ENCODE data around the gene GSTM3. TPM values are rescaled to one million over a fixed set of nuclear protein-coding genes. Genes with fewer than 3 reads are reported as not detected.

Gene GSTM3
- total RNA-seq, 1 experiment from 2014 or later, result 67.9 TPM

DNA sequence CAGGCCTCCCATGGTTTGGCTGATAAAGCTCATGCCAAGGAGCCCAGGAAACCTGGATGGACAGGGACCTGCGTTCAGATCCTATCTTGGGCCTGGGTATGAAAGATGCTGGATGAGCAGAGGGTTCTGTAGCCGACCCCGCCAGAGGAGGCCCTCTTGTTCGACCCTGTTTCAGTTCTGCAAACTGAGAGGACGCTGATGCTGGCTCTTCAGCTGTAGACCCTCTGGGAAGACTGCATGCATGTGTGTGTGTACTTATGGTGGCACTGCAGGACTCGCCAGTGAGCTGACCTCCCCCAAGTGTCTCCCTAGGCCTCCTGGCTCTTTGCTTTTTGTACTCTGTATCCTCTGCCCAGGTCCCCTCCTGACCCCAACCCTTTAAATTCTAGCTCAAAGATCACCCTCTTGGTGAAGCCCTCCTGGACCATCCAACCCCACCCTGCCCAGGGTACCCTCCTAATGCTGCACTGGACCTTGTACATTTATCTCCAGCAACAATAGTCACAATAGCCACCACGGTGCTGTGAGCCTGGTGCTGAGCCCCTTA is 21.3 kb upstream of the GSTM3 start:
- TF ChIP-seq, protein P1, sequence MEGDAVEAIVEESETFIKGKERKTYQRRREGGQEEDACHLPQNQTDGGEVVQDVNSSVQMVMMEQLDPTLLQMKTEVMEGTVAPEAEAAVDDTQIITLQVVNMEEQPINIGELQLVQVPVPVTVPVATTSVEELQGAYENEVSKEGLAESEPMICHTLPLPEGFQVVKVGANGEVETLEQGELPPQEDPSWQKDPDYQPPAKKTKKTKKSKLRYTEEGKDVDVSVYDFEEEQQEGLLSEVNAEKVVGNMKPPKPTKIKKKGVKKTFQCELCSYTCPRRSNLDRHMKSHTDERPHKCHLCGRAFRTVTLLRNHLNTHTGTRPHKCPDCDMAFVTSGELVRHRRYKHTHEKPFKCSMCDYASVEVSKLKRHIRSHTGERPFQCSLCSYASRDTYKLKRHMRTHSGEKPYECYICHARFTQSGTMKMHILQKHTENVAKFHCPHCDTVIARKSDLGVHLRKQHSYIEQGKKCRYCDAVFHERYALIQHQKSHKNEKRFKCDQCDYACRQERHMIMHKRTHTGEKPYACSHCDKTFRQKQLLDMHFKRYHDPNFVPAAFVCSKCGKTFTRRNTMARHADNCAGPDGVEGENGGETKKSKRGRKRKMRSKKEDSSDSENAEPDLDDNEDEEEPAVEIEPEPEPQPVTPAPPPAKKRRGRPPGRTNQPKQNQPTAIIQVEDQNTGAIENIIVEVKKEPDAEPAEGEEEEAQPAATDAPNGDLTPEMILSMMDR (IDR thresholded peaks at IDR 0.05; ENCODE audit: unreplicated experiment), result no peak
- intact Hi-C loops (cut with micrococcal nuclease; ENCODE audit: unreplicated experiment), result no loop called here
- Mint-ChIP-seq H3K36me3 (ENCODE audit: insufficient read depth, unreplicated experiment) (peaks cover 22% of the 10 kb centered on the region), H3K9me3 (ENCODE audit: low read depth, unreplicated experiment) (no peaks in the 10 kb centered on the region), H3K27me3 (ENCODE audit: unreplicated experiment) (no peaks in the 10 kb centered on the region), H3K27ac (ENCODE audit: unreplicated experiment) (peak overlapping the region; percentile 82), H3K4me3 (ENCODE audit: low read depth, unreplicated experiment) (peak overlapping the region; percentile 72), H3K4me1 (ENCODE audit: low read depth, unreplicated experiment) (peaks cover 20% of the 10 kb centered on the region)
- DNase-seq, result no peak
- CTCF ChIA-PET, result no interaction called here
- BruUV-seq (replicated peaks), result no TSS peak

DNA sequence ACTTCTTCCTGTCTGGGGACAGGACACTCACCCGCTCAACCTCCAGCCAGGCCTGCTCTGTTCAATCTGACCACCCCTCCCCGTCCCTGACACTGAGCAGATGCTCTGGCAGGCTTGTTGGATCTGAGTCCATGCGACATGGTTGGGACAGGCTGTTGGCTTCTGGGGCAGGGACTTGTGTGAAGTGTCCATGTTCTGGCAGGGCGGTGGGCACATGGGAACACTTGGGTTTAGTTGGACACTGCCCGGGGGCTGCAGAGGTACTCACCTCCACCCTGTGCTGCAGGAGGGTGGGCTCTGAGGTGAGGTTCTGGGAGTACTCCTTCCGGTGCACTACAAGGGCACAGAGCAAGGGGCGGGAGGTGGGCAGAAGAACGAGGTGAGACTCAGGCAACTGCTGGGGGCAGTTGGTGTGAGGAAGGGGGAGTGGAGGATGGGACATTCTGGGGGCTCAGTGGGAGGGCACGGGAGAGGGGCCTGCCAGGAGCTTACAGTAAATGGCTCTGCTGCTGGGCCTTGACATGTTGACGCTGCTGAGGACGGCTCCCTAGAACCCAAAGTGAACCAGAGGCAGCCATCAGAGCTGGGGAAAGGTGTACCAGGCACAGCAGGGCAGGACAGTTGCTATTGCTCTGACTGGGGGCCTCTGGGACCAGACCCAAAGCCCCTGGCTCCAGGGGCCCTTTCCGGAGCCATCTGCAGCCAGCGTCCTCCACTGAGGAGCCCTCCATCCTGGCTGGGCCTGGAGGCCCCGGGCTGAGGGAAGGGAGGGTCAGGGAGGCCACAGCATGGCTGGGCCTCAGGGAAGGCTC is 20.6 kb upstream of the GSTM3 start:
- H3K4me1 Mint-ChIP-seq (ENCODE audit: low read depth, unreplicated experiment), result peaks cover 20% of the 10 kb centered on the region
- no peaks in the 10 kb centered on the region for H3K9me3 Mint-ChIP-seq (ENCODE audit: low read depth, unreplicated experiment)
- peaks cover 22% of the 10 kb centered on the region for H3K36me3 Mint-ChIP-seq (ENCODE audit: insufficient read depth, unreplicated experiment)
- TF ChIP-seq, protein P1 (IDR thresholded peaks at IDR 0.05; ENCODE audit: unreplicated experiment), result no peak
- no TSS peak for BruUV-seq (replicated peaks)
- H3K27ac Mint-ChIP-seq (ENCODE audit: unreplicated experiment), result no peak overlapping the region
- DNase-seq, result no peak
- CTCF ChIA-PET, result no interaction called here
- no peak overlapping the region for H3K4me3 Mint-ChIP-seq (ENCODE audit: low read depth, unreplicated experiment)
- intact Hi-C loops (cut with micrococcal nuclease; ENCODE audit: unreplicated experiment), result no loop called here
- no peaks in the 10 kb centered on the region for H3K27me3 Mint-ChIP-seq (ENCODE audit: unreplicated experiment)

DNA sequence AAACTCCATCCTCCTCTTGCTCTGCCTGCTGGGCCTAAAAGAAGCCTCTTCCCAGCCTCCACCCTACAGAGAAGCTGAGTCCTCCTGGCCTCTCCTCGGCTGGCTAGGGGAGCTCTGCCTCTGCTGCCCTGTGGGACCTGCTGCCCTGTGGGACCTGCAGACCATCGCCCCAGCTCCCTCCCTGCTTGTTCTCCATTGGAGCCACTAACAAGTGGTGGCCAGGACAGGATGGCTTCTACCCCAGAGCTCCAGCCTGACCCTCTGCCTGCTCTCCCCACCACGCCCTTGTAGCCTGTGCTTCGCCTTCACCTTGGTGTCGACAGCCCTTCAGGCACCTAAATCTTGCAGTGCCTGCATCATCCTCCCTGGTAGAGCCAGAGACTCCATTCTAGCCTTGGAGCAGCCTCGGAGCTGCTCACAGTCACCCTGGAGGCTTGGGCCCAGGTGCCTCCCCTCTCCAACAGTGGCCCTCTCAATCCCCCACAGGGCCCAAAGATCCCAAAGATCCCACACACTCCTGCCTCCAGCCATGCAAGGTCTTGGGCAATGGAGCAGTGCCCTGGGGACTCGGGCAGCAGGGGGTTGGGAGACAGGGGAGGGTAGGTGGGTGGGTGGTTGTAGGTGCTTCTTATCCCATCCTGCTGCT is 19.9 kb upstream of the GSTM3 start:
- no peak overlapping the region for H3K27ac Mint-ChIP-seq (ENCODE audit: unreplicated experiment)

DNA sequence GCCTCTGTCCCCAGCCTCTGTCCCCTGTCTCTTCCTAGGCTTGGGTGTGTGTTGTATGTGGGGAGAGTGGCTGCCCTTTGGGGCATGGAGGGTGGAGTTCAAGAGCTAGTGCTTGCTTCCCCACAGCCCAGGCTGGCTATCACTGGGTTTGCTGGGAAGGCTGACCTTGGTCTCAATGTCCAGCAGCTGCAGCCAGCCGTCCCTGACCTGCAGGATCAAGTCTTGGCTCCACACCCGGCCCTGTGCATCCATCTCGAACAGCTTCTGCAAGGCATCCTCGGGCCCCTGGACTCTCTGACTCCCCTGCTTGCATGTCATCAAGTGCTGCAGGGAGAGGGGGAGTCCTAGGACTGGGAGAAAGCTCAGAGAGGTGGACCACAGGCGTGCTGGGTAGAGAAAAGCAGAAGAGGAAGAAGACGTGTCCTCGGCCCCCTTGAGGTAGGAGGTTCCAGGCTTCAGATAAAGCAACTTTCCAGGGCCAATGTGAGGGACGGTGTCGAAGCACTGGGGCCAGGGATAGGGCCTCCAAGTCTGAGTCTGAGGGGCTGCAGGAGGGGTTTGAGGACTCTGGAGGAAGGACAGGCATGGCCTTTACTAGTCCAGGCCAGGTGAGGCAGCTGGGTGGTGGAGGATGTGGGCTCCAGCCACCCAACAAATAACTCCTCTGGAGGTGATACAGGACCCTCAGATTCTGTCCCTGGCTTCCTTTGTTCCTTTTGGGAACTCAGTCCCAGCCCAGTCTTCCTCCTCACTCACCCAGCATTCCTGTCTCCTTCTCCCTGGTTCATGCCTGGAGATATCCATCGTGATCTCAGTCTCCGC is 18.9 kb upstream of the GSTM3 start:
- Mint-ChIP-seq H3K27ac (ENCODE audit: unreplicated experiment) (no peak overlapping the region), H3K9me3 (ENCODE audit: low read depth, unreplicated experiment) (no peaks in the 10 kb centered on the region), H3K4me3 (ENCODE audit: low read depth, unreplicated experiment) (no peak overlapping the region), H3K27me3 (ENCODE audit: unreplicated experiment) (no peaks in the 10 kb centered on the region), H3K36me3 (ENCODE audit: insufficient read depth, unreplicated experiment) (peaks cover 22% of the 10 kb centered on the region), H3K4me1 (ENCODE audit: low read depth, unreplicated experiment) (peaks cover 20% of the 10 kb centered on the region)
- BruUV-seq (replicated peaks), result no TSS peak
- CTCF ChIA-PET, result no interaction called here
- TF ChIP-seq, protein P1 (IDR thresholded peaks at IDR 0.05; ENCODE audit: unreplicated experiment), result no peak
- intact Hi-C loops (cut with micrococcal nuclease; ENCODE audit: unreplicated experiment), result no loop called here
- no peak for DNase-seq

More for the DNA sequence above, 19.9 kb upstream of the GSTM3 start:
- TF ChIP-seq, protein P1 (IDR thresholded peaks at IDR 0.05; ENCODE audit: unreplicated experiment), result no peak
- Mint-ChIP-seq H3K9me3 (ENCODE audit: low read depth, unreplicated experiment) (no peaks in the 10 kb centered on the region), H3K4me1 (ENCODE audit: low read depth, unreplicated experiment) (peaks cover 20% of the 10 kb centered on the region), H3K27me3 (ENCODE audit: unreplicated experiment) (no peaks in the 10 kb centered on the region), H3K4me3 (ENCODE audit: low read depth, unreplicated experiment) (no peak overlapping the region), H3K36me3 (ENCODE audit: insufficient read depth, unreplicated experiment) (peaks cover 22% of the 10 kb centered on the region)
- BruUV-seq (replicated peaks), result no TSS peak
- CTCF ChIA-PET, result no interaction called here
- intact Hi-C loops (cut with micrococcal nuclease; ENCODE audit: unreplicated experiment), result no loop called here
- DNase-seq, result no peak

All from Calu3 (cell line).